Measurements from ENCODE around the gene TFF3. TPM values are rescaled to one million over a fixed set of nuclear protein-coding genes. Genes with fewer than 3 reads are reported as not detected.

TFF3 gene, protein sequence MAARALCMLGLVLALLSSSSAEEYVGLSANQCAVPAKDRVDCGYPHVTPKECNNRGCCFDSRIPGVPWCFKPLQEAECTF
- polyA plus RNA-seq (2014; cell fraction: cytosol; rRNA removed) = not detected in 2 replicates
- polyA plus RNA-seq (2014; cell fraction: nucleus; rRNA removed) = not detected in 2 replicates

DNA sequence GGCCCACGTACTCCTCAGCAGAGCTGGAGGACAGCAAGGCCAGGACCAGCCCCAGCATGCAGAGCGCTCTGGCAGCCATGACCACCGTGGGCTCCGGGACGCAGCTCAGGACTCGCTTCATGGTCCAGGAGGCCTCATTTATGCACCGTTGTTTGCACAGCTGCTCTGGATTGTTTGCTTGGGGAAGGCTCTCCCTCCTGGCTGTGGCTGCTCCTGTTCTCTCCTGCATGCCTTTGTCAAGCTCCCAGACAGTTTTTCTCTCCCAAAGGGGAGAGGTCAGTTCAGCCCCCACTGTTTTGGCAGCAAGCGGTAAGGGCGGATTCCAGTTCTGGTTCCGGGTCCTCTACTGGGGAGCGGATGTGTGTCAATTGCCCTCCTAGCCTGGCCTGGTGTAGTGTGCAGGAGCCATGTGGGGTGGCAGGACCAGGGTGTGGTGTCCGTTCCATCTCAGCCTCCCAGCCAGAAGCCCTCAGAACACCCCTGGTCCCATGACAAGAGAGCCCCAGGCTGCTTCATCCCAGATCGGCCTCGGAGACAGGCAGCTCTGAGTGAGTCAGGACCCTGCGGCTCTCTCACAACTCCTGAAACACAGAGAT, at the start of gene TFF3:
TSS of gene TFF3 (minus strand) at position 114 of the 596 bp plus-strand sequence. CDS start at position 79, 35 bp downstream.
- DNase-seq (ENCODE audit: low spot score) = no peak

DNA sequence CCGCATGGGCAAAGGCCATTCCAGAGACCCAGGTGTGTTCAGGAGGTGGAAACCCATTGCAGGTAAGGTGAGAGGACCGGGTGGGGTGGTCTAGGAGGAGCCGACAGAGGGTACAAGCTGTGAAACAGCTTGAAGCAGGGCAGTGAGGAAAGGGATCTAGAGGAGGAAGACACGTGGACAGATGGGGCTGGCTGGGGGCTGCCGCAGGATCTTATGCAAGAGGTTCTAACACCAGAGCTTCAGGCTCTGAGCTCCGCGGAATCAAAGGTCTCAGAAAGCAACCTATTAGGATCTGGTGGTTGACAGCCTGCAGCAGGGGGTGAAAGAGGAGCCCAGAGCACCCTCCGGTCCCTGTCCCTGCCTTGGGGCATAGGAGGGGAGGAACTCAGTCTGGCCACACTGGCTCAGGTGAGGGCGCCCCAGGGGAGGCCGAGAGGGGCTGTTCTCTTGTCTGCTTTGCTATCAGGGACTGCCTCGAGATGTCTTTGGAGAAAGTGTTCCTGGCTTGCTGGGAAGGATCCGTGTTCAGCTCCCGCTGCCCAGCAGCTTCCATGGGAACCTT, 49.2 kb upstream of the TFF3 start:
- DNase-seq (ENCODE audit: low spot score) = no peak

DNA sequence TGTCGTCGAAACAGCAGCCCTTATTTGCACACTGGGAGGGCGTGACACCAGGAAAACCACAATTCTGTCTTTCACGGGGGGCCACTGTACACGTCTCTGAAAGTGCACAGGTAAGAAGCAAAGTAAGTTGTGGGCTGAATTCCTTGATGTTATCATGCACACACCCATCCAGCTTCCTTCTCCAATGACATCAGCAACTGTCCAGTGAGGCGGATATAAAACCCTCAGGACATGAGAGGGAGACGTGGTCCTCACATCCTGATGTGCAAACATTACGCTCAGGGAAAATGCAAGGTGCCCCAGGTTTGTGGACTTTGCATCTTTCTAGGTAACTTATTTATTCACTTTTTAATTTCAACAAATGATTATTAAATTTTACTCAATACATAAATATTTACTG, 48.1 kb upstream of the TFF3 start:
- no peak for DNase-seq (ENCODE audit: low spot score)

DNA sequence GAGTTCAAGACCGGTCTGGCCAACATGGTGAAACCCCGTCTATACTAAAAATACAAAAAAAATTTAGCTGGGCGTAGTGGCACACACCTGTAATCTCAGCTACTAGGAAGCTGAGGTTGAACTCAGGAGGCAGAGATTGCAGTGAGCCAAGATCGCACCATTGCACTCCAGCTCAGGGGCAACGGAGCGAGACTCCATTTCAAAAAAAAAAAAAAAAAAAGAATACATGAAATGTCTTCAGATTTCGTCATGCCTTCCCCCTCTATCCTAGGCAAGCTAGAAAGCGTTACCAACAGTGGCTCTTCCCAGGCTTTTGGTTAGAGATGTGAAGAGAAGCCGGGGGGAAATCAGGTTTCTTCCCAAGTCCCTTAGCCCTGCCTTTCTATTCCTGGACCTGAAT, 47.5 kb upstream of the TFF3 start:
- DNase-seq (ENCODE audit: low spot score) = no peak

DNA sequence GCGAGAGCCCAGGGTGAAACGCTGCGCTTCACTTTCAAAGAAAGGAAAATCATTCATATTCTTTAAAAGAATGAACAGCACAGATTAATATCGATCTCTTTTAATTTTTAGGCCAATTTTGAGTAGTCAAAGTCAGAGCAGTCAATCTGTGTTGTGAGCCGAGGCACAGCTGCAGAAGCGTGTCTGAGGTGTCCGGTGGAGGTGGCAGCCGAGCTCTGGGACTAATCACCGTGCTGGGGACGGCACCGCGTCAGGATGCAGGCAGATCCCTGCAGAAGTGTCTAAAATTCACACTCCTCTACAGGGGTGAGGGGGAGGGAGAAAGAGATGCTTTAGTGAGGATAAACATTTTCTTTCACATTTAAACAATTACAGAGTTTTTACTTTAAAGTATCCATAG, 47.0 kb upstream of the TFF3 start:
- no peak for DNase-seq (ENCODE audit: low spot score)

DNA sequence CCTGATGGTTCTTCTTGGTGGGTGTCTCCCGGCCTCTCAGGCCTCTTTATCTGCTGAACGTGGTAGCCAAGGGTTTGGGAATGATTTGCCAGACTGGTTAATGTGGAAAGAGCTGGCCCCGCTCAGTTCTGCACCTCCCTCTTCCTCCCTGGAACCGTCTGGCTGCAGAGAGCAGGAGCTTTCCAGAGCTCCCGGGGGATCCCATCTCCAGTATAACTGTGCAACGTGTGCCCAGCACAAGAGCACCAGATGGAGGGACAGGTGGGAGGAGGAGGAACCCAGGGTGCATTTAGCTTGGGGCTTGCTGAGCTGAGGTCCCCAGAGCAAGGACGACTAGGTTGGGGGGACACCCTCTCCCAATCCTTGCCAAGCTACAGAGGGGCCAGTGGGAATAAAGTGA, 46.1 kb upstream of the TFF3 start:
- DNase-seq (ENCODE audit: low spot score) = no peak

DNA sequence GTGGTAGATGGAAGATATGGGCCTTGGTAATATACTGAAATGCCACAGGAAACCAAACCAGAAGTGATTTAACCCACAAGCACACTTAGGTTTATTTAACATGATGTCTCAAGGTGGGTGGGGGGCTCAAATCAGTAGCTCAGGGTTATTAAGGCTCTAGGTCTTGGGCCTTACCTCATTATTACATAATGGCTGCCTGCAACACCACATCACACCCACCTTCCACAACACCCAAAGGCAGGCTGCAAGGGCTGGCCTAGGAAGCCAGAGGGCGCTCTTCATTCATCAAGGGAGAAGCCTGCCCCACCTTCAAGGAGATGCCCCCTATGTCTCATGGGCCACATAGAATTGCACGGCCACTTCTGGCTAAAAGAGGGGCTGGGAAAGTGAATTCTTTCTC, 45.1 kb upstream of the TFF3 start:
- DNase-seq (ENCODE audit: low spot score) = no peak

DNA sequence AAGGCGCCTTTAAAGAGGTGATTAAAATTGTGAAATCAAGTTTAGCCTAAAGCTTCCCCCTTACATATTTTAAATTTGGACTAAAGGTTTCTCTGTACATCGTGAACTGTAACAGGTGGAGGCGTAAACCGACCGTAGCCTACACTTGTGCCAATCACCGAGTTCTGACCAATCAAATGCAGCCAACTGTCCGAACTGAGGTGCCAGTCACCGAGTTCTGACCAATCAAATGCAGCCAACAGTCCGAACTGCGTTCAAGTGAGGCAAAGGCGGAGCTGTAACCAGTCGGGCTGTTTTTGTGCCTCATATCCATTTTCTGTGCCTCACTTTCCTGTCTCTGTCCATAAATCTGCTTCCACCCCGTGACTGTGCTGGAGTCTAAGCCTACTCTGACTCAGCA, 43.7 kb upstream of the TFF3 start:
- DNase-seq (ENCODE audit: low spot score) = no peak

DNA sequence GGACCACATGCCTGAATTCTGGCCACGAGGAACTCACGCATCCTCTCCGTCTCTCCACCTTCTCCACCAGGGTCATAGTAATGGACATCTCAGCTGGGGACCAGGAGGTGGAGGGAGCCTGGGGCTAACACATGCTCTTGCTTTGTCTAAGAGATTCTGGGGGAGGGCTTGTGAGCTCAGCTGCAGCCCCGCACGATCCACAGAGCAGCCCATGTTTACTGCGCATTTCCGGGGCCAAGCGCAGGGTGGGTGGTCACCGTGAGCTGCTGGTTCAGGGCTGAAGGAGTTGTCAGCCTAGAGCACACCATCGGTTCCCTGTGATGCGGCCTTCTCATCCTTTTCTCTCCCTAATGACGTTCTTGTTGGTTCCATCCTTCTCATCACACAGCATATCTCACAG, 43.1 kb upstream of the TFF3 start:
- no peak for DNase-seq (ENCODE audit: low spot score)

DNA sequence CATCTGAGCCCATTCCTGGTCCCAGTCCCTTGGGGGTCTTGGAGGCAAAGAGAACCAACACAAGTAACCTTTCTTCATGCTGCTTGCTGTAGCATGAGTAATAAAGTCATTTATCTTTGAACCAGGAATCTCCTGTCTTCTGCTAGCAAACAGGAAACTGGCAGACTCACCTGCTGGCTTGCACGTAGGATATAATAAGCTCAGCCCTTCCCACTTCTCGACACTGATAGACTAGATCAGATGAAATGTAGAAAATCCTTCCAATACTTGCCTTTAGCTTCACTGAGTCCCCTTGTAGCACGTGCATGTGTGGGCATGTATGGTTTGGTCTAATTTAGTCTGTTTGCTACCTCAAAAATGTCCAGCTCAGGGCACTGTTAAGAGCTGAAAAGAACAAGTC, 42.1 kb upstream of the TFF3 start:
- DNase-seq (ENCODE audit: low spot score) = no peak

DNA sequence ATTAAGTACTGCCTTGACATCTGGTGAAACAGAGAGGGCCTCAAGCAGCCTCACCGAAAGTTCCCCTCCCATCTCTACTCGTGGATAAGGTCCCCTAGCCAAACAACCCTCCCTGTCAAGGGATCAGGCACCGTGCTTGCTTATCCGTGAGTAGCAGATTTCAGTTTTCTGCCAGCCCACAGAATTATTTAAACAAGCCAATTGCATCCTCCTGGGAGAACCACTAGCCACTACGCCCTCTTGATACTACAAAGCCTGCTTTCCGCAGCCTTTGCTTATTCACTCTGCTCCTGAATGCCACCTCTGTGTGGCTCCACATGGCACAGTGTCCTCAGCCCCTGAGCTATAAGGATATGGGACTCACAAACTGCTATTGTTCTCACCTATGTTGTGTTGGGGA, 41.4 kb upstream of the TFF3 start:
- no peak for DNase-seq (ENCODE audit: low spot score)

DNA sequence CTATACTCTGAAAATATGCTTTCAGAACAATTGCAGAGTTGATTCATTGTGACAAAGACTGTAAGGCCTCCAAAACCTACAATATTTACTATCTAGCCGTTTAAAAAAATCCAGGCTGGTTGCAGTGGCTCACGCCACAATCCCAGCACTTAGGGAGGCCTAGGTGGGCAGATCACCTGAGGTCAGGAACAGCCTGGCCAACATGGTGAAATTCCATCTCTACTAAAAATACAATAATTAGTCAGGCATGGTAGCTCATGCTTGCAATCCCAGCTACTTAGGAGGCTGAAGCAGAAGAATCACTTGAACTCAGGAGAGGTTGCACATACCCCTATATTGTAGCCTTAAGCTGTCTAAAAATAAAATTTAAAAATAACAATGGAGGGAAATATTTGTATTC, 40.8 kb upstream of the TFF3 start:
- no peak for DNase-seq (ENCODE audit: low spot score)

DNA sequence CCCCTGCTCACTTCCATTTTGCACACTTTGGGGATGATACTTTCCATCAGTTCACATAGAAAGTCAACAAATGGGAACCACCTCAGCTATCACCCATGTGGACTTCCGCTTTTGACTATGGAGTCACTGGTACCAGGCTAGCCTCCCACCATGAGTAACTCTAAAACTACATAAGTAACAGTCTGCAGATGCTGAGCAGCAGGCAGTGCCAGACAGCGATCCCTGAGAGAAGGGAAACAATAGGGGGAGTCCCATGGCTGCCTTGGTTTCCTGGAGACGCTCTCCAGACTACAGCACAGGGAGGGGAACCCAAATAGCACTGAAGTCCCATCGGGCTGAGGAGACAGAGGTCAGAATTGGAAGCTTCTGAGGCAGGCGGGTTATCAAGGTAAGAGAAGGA, 38.4 kb upstream of the TFF3 start:
- DNase-seq (ENCODE audit: low spot score) = no peak

DNA sequence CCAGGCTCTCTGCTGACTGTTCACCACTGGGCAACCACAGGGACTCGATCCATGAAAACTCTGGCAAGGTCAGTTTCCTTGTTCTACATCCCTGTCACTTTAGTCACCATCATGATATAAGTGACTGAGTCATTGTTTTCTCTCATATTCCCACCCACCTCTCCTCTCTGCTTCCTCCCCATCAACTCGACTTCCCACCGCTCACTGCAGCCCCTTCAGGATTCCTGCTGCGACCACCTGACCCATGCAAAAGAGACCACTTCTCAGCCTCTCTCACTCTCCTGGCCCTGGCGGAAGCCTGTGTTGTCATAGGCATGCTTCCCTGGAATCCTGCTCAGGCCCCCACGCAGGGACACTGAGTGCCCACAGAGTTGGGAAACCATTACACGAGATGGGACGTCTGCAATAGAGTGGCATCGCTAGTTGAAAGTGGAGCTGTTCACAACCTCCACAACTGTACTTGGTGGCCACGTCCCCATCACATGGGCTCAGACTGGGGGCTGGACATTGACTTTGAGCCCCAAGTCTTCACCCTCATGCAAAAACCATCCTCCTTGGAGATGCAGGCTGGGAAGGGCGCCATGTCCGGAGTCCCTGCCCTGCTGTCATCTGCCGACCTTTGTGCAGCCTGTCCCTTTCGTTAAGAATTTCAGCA, 37.4 kb upstream of the TFF3 start:
- no peak for DNase-seq (ENCODE audit: low spot score)

DNA sequence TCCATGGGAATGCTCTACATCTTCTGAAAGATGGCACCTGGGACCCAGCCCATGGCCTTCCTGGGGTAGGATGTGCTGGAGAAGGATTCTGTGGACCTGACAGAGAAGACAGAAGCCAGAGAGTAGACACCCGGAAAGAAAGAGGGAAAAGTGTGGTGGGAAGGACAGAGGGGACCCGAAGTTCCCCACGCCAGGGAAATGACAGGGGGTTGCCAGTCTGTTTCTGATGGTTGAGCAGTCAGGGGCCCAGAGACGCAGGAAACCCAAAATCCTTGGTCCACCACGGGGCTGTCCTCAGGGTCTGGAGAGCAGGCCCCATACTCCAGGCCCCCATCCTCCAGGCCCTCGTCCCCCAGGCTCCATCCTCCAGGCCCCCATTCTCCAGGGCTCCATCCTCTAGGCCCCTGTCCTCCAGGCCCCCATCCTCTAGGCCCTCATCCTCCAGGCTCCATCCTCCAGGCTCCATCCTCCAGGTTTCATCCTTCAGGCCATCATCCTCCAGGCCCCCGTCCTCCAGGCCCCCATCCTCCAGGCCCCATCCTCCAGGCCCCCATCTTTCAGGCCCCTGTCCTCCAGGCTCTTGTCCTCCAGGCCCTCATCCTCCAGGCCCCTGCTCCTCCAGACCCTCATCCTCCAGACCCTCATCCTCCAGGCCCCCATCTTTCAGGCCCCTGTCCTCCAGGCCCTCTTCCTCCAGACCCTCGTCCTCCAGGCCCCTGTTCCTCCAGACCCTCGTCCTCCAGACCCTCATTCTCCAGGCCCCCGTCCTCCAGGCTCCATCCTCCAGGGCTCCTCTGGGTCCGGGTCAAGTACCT, 36.6 kb upstream of the TFF3 start:
- DNase-seq (ENCODE audit: low spot score) = no peak

DNA sequence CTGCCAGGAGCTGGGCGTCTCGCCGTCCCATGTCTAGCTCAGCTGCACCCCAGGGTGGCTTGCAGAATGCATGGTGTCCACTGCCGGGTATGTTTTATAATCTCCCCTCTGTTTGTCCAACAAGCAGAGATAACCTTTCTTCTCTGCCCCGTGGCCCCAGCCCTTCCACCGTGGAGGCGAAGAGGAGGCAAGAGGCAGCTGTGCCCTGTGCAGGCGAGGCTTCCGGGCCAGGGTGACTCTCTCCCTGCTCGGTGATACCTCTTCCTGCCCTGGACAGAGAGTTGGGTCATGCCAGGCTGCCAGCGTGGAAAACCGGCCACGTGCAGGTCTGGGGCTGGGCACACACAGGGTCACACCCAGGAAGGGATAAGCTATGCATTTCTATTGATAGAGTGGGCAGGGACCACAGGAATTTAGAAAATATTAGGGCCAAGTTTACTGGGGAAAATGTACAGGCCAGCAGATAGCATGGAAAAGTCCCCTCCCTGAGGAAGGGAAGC, 35.8 kb upstream of the TFF3 start, which contains the start of gene TFF2:
TSS of gene TFF2 (minus strand) at position 68 of the 500 bp plus-strand sequence. CDS start at position 31, 37 bp downstream.
- no peak for DNase-seq (ENCODE audit: low spot score)

DNA sequence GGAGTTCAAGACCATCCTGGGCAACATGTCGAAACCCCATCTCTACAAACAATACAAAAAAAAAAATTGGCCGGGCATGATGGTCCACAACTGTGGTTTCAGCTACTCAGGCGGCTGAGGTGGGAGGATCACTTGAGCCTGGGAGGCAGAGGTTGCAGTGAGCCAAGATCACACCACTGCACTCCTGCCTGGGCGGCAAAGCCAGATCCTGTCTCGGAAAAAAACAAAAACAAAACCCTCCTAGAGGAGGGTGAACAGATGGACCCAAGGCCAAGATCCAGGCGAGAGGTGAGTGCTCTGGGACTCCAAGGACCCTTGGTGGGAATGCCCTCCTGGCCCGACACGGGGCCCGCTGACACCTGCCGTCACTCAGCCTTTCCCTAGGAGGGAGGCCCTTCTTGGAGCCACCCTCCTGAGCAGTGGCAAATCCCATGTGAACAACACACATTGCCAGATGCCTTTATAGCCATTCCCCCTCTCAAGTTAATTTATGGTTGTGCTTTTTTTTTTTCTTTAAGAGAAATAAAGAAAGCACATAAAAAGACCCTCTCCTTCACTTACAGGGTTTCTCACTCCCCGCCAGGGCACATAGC, 35.2 kb upstream of the TFF3 start:
- DNase-seq (ENCODE audit: low spot score) = no peak

DNA sequence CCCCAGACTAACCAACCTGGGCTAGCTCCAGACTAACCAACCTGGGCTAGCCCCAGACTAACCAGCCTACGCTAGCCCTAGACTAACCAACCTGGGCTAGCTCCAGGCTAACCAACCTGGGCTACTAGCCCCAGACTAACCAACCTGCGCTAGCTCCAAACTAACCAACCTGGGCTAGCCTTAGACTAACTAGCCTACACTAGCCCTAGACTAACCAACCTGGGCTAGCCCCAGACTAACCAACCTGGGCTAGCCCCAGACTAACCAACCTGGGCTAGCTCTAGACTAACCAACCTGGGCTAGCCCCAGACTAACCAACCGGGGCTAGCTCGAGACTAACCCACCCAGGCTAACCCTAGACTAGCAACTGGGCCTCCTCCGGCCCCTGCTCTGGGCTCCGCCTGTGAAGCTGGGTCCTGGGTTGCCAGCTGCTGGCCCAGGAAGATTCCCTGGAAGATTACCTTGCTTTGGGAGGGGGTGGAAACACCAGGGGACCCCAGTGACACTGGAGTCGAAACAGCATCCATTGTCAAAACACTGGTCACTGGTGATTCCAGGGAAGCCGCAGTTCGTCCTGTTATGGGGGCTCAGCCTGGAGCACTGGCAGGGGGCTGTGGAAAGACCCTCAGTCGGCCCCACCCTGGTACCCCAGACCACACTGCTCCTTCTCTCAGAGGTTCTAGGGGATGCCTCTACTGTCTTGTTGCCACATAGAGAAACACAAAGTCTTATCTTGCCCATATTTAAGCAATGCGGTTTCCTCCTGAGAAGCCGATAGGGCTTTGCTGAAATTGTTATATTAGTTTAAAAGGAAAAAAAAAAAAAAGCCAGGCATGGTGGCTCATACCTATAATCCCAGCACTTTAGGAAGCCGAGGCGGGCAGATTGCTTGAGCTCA, 34.5 kb upstream of the TFF3 start:
- DNase-seq (ENCODE audit: low spot score) = no peak

DNA sequence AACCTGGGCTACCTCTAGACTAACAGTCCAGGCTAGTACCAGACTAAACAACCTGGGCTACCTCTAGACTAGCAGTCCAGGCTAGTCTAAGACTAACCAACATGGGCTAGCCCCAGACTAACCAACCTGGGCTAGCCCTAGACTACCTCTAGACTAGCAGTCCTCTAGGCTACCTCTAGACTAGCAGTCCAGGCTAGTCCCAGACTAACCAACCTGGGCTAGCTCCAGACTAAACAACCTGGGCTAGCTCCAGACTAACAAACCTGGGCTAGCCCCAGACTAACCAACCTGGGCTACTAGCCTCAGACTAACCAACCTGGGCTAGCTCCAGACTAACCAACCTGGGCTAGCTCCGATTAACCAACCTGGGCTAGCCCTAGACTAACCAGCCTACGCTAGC, 33.6 kb upstream of the TFF3 start:
- no peak for DNase-seq (ENCODE audit: low spot score)

DNA sequence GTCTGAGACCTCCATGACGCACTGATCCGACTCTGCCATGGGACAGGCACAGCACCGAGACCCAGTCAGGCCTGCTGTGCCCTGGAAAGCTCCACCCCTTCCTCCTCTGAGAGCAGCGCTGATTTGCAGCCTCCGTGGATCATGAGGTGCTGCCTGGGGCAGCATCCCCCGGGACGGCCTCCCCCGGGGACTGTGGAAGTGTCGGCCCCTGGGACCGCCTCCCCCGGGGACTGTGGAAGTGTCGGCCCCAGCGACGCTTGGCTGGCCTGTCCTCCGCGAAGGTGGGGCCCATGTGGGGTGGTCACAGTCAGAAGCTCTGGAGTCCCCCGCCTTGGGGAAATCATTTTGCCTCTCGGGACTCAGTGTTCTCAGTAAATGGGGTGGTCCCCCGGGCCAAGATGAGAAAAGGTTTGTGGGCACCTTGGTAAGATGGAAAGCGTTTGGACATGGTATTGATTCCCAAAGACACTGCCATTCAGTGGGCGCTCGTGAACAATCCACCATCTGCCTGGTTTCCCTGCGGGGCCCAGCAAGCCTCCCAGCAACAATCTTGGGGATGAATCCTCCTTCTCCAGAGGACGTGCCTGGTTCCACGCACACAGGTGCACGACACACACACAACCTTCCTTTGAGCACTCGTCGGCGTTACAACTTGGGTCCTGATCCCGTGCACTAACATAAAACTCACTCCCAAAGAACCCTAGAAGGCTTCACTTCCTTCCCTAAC, 32.6 kb upstream of the TFF3 start:
- no peak for DNase-seq (ENCODE audit: low spot score)

All from SK-N-DZ (cell line).